Epithelial cell of esophagus (primary cell): ENCODE measurements around the gene RAP1GDS1.

Experiments used
- DNase-seq: peaks from one replicate; pipeline ENCODE4 v3.0.0; 2010; ENCODE audit warnings: low read depth
- H3K4me3 ChIP-seq: 2 replicates; pipeline ENCODE4 v1.5.1; 2011; ENCODE audit warnings: mild to moderate bottlenecking, low read length, control low read depth
- CTCF ChIP-seq: IDR thresholded peaks from 2 replicates; pipeline ENCODE4 v1.5.1; 2011; ENCODE audit warnings: low read depth, mild to moderate bottlenecking, low read length, control low read depth, inconsistent platforms; ENCODE audit not compliant: insufficient read depth; ENCODE audit errors: missing control alignments

RAP1GDS1 gene

GRCh38 chr4:98421111-98421510 is 159.9 kb downstream of the RAP1GDS1 start:
- no peak overlapping the region for H3K4me3 ChIP-seq
- no peak for DNase-seq
- no peak for TF ChIP-seq CTCF

- DNase-seq = no peak
Measured at GRCh38 chr4:98423009-98423408, 161.8 kb downstream of the RAP1GDS1 start.

GRCh38 chr4:98430708-98431403 is 169.7 kb downstream of the RAP1GDS1 start:
- no peak overlapping the region for H3K4me3 ChIP-seq
- no peak for TF ChIP-seq CTCF

More at GRCh38 chr4:98423009-98423408, 161.8 kb downstream of the RAP1GDS1 start:
- no peak for TF ChIP-seq CTCF
- no peak overlapping the region for H3K4me3 ChIP-seq

GRCh38 chr4:98433691-98434090 is 172.5 kb downstream of the RAP1GDS1 start:
- TF ChIP-seq CTCF = no peak
- no peak overlapping the region for H3K4me3 ChIP-seq
- DNase-seq = peak; percentile 15

More at GRCh38 chr4:98430708-98431403, 169.7 kb downstream of the RAP1GDS1 start:
- peak; percentile 97 for DNase-seq

- DNase-seq = peak; percentile 12
- H3K4me3 ChIP-seq = no peak overlapping the region
- TF ChIP-seq CTCF = no peak
Measured at GRCh38 chr4:98434816-98435215, 173.6 kb downstream of the RAP1GDS1 start.

- DNase-seq = no peak
- no peak overlapping the region for H3K4me3 ChIP-seq
- TF ChIP-seq CTCF = no peak
Measured at GRCh38 chr4:98444371-98444770, 183.2 kb downstream of the RAP1GDS1 start.
